Measurements from ENCODE around the gene RUSF1. TPM values are rescaled to one million over a fixed set of nuclear protein-coding genes. Genes with fewer than 3 reads are reported as not detected.

RUSF1 gene
- total and polyA plus RNA-seq, 10 of the 15 experiments (the other 5 are each of a cell fraction or from before 2014, with no cell fraction given): 0.20 to 46.3 (median 29.7) TPM

- Histone ChIP-seq H3K9me3 (replicated peaks; ENCODE audit: control insufficient read depth, insufficient read depth, low read length) (no peaks in the 10 kb centered on the region), H3K9ac (ENCODE audit: control insufficient read depth, insufficient read depth, low read length) (no peak overlapping the region), H3K36me3 (ENCODE audit: control insufficient read depth in 2 of 2, insufficient read depth in 2 of 2, low read length in 1 of 2) (no peaks in the 10 kb centered on the region), H3K4me3 (peak overlapping the region; percentile 72; the same call in 1 of the 2 replicates), H3K79me2 (ENCODE audit: control insufficient read depth, insufficient read depth, low read length) (no peaks in the 10 kb centered on the region), H4K20me1 (ENCODE audit: control insufficient read depth, insufficient read depth) (no peaks in the 10 kb centered on the region), H2AFZ (ENCODE audit: control insufficient read depth, low read depth, low read length) (peak overlapping the region; percentile 71), H3K27ac (ENCODE audit: control insufficient read depth, insufficient read depth) (no peak overlapping the region), H3K4me2 (ENCODE audit: control insufficient read depth, insufficient read depth) (peak overlapping the region; percentile 84), H3K4me1 (ENCODE audit: control insufficient read depth, insufficient read depth, low read length) (peaks cover 7% of the 10 kb centered on the region; the same call in 1 of the 2 replicates), H3K27me3 (replicated peaks in 1 of 2; ENCODE audit: control insufficient read depth in 2 of 2, insufficient read depth in 2 of 2, low read length in 1 of 2) (peaks cover 0 to 9% of the 10 kb centered on the region in 2 experiments; a peak in 3 of 4 replicates)
- no peak for DNase-seq (ENCODE audit: low read depth, low spot score)
- intact Hi-C loops (cut with micrococcal nuclease; ENCODE audit: unreplicated experiment): no loop called here
- no peak for FAIRE-seq
- SMC1A ChIA-PET (ENCODE audit: uncharacterized antibody, unreplicated experiment): no interaction called here
- POLR2A ChIA-PET: no interaction called here
- peak; percentile 87 for ATAC-seq
- no TSS peak for BruUV-seq (replicated peaks)
- RAD21 ChIA-PET (ENCODE audit: unreplicated experiment): no interaction called here
- in situ Hi-C loops (cut with MboI): no loop called here
- CTCF ChIA-PET: no interaction called here
- no peak for TF ChIP-seq CHD2 (IDR thresholded peaks at IDR 0.05; ENCODE audit: borderline replicate concordance, low read depth, low read length)
- TF ChIP-seq POLR2A (IDR thresholded peaks at IDR 0.05; ENCODE audit: low read depth, low read length): peak; percentile 25; the same call in 1 of the 2 replicates
- TF ChIP-seq KLF5 (IDR thresholded peaks at IDR 0.05; ENCODE audit: partially characterized antibody): no peak
- no peak for TF ChIP-seq POLR2AphosphoS5 (IDR thresholded peaks at IDR 0.05; ENCODE audit: low read length)
- WGBS (ENCODE audit: insufficient coverage, insufficient replicate concordance, low lambda C conversion rate, missing lambda C conversion rate): 5% methylated on average over 41 of the region's 68 CpGs
Measured at GRCh38 chr16:31476303-31477219, 31.6 kb downstream of the RUSF1 start.

GRCh38 chr16:31475946-31476302 lies 32.3 kb downstream of the RUSF1 start:
- SMC1A ChIA-PET (ENCODE audit: uncharacterized antibody, unreplicated experiment): no interaction called here
- CTCF ChIA-PET: interaction anchor here (1.9 kb wide), 1 partner anchor 15 kb away, joined by 13 read pairs; no protein-coding TSS in a partner anchor
- no peak overlapping the region for H3K9ac ChIP-seq (ENCODE audit: control insufficient read depth, insufficient read depth, low read length)
- RAD21 ChIA-PET (ENCODE audit: unreplicated experiment): no interaction called here
- POLR2A ChIA-PET: no interaction called here
- FAIRE-seq: no peak
- 72% methylated on average over 14 of the region's 26 CpGs for WGBS (ENCODE audit: insufficient coverage, insufficient replicate concordance, low lambda C conversion rate, missing lambda C conversion rate)
- in situ Hi-C loops (cut with MboI): no loop called here
- H3K9me3 ChIP-seq (replicated peaks; ENCODE audit: control insufficient read depth, insufficient read depth, low read length): no peaks in the 10 kb centered on the region
- H3K27ac ChIP-seq (ENCODE audit: control insufficient read depth, insufficient read depth): no peak overlapping the region
- H3K4me2 ChIP-seq (ENCODE audit: control insufficient read depth, insufficient read depth): no peak overlapping the region
- no peak for ATAC-seq
- DNase-seq (ENCODE audit: low read depth, low spot score): no peak
- H3K27me3 ChIP-seq (replicated peaks in 1 of 2; ENCODE audit: control insufficient read depth in 2 of 2, insufficient read depth in 2 of 2, low read length in 1 of 2): peaks cover 0 to 9% of the 10 kb centered on the region in 2 experiments; a peak in 3 of 4 replicates
- no peaks in the 10 kb centered on the region for H3K79me2 ChIP-seq (ENCODE audit: control insufficient read depth, insufficient read depth, low read length)
- intact Hi-C loops (cut with micrococcal nuclease; ENCODE audit: unreplicated experiment): no loop called here
- no peaks in the 10 kb centered on the region for H3K36me3 ChIP-seq (ENCODE audit: control insufficient read depth in 2 of 2, insufficient read depth in 2 of 2, low read length in 1 of 2)
- no peak overlapping the region for H2AFZ ChIP-seq (ENCODE audit: control insufficient read depth, low read depth, low read length)
- H3K4me1 ChIP-seq (ENCODE audit: control insufficient read depth, insufficient read depth, low read length): peaks cover 7% of the 10 kb centered on the region; the same call in 1 of the 2 replicates
- no peak overlapping the region for H3K4me3 ChIP-seq
- H4K20me1 ChIP-seq (ENCODE audit: control insufficient read depth, insufficient read depth): no peaks in the 10 kb centered on the region
- BruUV-seq (replicated peaks): no TSS peak
- TF ChIP-seq CBX5 (IDR thresholded peaks at IDR 0.05; ENCODE audit: low read depth): no peak
- no peak for TF ChIP-seq SPI1 (IDR thresholded peaks at IDR 0.05; ENCODE audit: borderline replicate concordance, insufficient read depth, low read depth, low read length)
- no peak for TF ChIP-seq BACH1 (IDR thresholded peaks at IDR 0.05; ENCODE audit: borderline replicate concordance)
- TF ChIP-seq CREM (IDR thresholded peaks at IDR 0.05; ENCODE audit: low read depth): no peak
- TF ChIP-seq ATF3 (IDR thresholded peaks at IDR 0.05; ENCODE audit: borderline replicate concordance, extremely low read depth, low read depth, low read length): no peak
- no peak for TF ChIP-seq CEBPB (IDR thresholded peaks at IDR 0.05; ENCODE audit: borderline replicate concordance in 1 of 2, low read depth in 2 of 2, low read length in 2 of 2)
- no peak for TF ChIP-seq HDAC6 (IDR thresholded peaks at IDR 0.05; ENCODE audit: unreplicated experiment)
- no peak for TF ChIP-seq CEBPZ (IDR thresholded peaks at IDR 0.05; ENCODE audit: low read depth, low read length)
- no peak for TF ChIP-seq TARDBP (IDR thresholded peaks at IDR 0.05; ENCODE audit: borderline replicate concordance)
- TF ChIP-seq NR2C1 (IDR thresholded peaks at IDR 0.05): no peak

All from GM12878 (cell line).